ENCODE measurements around the gene CFAP73. TPM values are rescaled to one million over a fixed set of nuclear protein-coding genes. Genes with fewer than 3 reads are reported as not detected.
A peak's percentile ranks its signal among the peaks of the same experiment; 100 is the strongest.

The CFAP73 gene
- total and polyA plus RNA-seq, 2 experiments from 2014 or later, result 0.50 to 0.59 TPM

- DNase-seq (ENCODE audit: low spot score), result no peak
- H3K4me1 ChIP-seq (ENCODE audit: insufficient read depth), result no peaks in the 10 kb centered on the region
- ATAC-seq, result no peak
- peaks cover 2% of the 10 kb centered on the region for H3K27me3 Mint-ChIP-seq (ENCODE audit: insufficient read depth, low read depth, poor library complexity)
- no peaks in the 10 kb centered on the region for H3F3A ChIP-seq (replicated peaks; ENCODE audit: low read depth)
- no peak overlapping the region for H3K4me2 ChIP-seq
- H3K9me3 Mint-ChIP-seq, result peaks cover 8% of the 10 kb centered on the region; the same call in 2 of the 3 replicates
- peaks cover 4% of the 10 kb centered on the region; the same call in 1 of the 3 replicates for H3K36me3 Mint-ChIP-seq (ENCODE audit: low read depth)
- no peak overlapping the region for H3K4me3 Mint-ChIP-seq
- no peaks in the 10 kb centered on the region for H3K27me3 ChIP-seq (ENCODE audit: insufficient read depth)
- H3K36me3 ChIP-seq (ENCODE audit: insufficient read depth), result no peaks in the 10 kb centered on the region
- H3K4me1 Mint-ChIP-seq, result peaks cover 7% of the 10 kb centered on the region; the same call in 1 of the 3 replicates
- H3K27ac ChIP-seq (ENCODE audit: low read depth), result no peak overlapping the region
- peak overlapping the region; percentile 90 for H2AFZ ChIP-seq
- no peaks in the 10 kb centered on the region for H4K20me1 ChIP-seq (replicated peaks; ENCODE audit: insufficient read depth)
- no peaks in the 10 kb centered on the region for H3K79me2 ChIP-seq (replicated peaks; ENCODE audit: insufficient read depth)
- no peak overlapping the region for H3K27ac Mint-ChIP-seq
- no peaks in the 10 kb centered on the region for H3K9me2 ChIP-seq (ENCODE audit: insufficient read depth)
- TF ChIP-seq NANOG (IDR thresholded peaks at IDR 0.05; ENCODE audit: borderline replicate concordance), result no peak
- no peak for TF ChIP-seq ZNF462 (CRISPR knock-in tag; IDR thresholded peaks at IDR 0.05)
- no peak for TF ChIP-seq JUNB (IDR thresholded peaks at IDR 0.05; ENCODE audit: unreplicated experiment)
- no peak for TF ChIP-seq ETS1 (IDR thresholded peaks at IDR 0.05)
- no peak for TF ChIP-seq EZH2 (IDR thresholded peaks at IDR 0.05; ENCODE audit: low read depth, unreplicated experiment)
- no peak for TF ChIP-seq EZH2phosphoT487 (IDR thresholded peaks at IDR 0.05; ENCODE audit: unreplicated experiment)
- TF ChIP-seq REST (IDR thresholded peaks at IDR 0.05; ENCODE audit: unreplicated experiment), result no peak
- TF ChIP-seq POLR2AphosphoS5 (IDR thresholded peaks at IDR 0.05; ENCODE audit: low read depth), result no peak
- no peak for TF ChIP-seq CTCF (conservative IDR thresholded peaks at IDR 0.05; ENCODE audit: low read depth in 2 of 2)
- no peak for TF ChIP-seq ZNF331 (CRISPR knock-in tag; IDR thresholded peaks at IDR 0.05; ENCODE audit: low read depth)
- no peak for TF ChIP-seq CREB1 (CRISPR knock-in tag; IDR thresholded peaks at IDR 0.05; ENCODE audit: low read depth)
- no peak for TF ChIP-seq STAT1 (IDR thresholded peaks at IDR 0.05; ENCODE audit: unreplicated experiment)
- TF ChIP-seq ZNF114 (CRISPR knock-in tag; IDR thresholded peaks at IDR 0.05), result no peak
- no peak overlapping the region for H3K4me3 ChIP-seq
Measured at GRCh38 chr12:113142886-113143332, 6.6 kb upstream of the CFAP73 start.
